Liver (tissue), 9 donors: ENCODE data around the gene SMIM13. TPM values are rescaled to one million over a fixed set of nuclear protein-coding genes. Genes with fewer than 3 reads are reported as not detected.
A peak's percentile ranks its signal among the peaks of the same experiment; 100 is the strongest.

Experiments used
- DNase-seq: peaks from one replicate; pipeline ENCODE4 v3.0.0-alpha.2; 2017; ENCODE audit warnings: low spot score
- H3K27ac ChIP-seq, 2 donors: one replicate each; pipeline ENCODE4 v1.7.0; 2013; ENCODE audit warnings: inconsistent platforms in 2 of 2, low read length in 2 of 2, control low read depth in 1 of 2, low read depth in 1 of 2, mild to moderate bottlenecking in 1 of 2
- H3K27me3 ChIP-seq, 4 donors: one replicate each; pipeline versions ENCODE4 v1.6.1 to v1.7.0; 2013; ENCODE audit warnings: low read length in 3 of 4, inconsistent platforms in 1 of 4, mild to moderate bottlenecking in 1 of 4, moderate library complexity in 1 of 4; ENCODE audit not compliant: control insufficient read depth in 4 of 4, insufficient read depth in 4 of 4
- H3K36me3 ChIP-seq, 4 donors: one replicate each; pipeline versions ENCODE4 v1.6.1 to v1.7.0; 2013; ENCODE audit warnings: low read length in 3 of 4, mild to moderate bottlenecking in 3 of 4, low read depth in 1 of 4, moderate library complexity in 1 of 4; ENCODE audit not compliant: control insufficient read depth in 4 of 4, insufficient read depth in 3 of 4
- H3K4me1 ChIP-seq, 4 donors: one replicate each; pipeline versions ENCODE4 v1.6.1 to v1.7.0; 2013; ENCODE audit warnings: low read length in 3 of 4, mild to moderate bottlenecking in 3 of 4, moderate library complexity in 1 of 4; ENCODE audit not compliant: control insufficient read depth in 4 of 4, insufficient read depth in 4 of 4
- H3K4me3 ChIP-seq, 3 donors: one replicate each; pipeline versions ENCODE4 v1.6.1 to v1.7.0; 2013; ENCODE audit warnings: low read length in 3 of 3, control low read depth in 1 of 3, low read depth in 1 of 3, mild to moderate bottlenecking in 1 of 3
- H3K9ac ChIP-seq, 2 donors: one replicate each; pipeline ENCODE4 v1.7.0; 2013; ENCODE audit warnings: low read length in 2 of 2, mild to moderate bottlenecking in 2 of 2, moderate library complexity in 2 of 2, control low read depth in 1 of 2, low read depth in 1 of 2
- H3K9me3 ChIP-seq, 4 donors: one replicate each; pipeline versions ENCODE4 v1.6.1 to v1.7.0; 2013; ENCODE audit warnings: low read length in 3 of 4; ENCODE audit not compliant: control insufficient read depth in 4 of 4
- EGR1 ChIP-seq, 2 donors: IDR thresholded peaks; 2 replicates each; pipeline ENCODE4 v1.6.1; 2016 to 2018; ENCODE audit warnings: antibody characterized with exemption in 2 of 2, low read depth in 2 of 2
- FOXA1 ChIP-seq: IDR thresholded peaks from 2 replicates; pipeline ENCODE4 v1.6.1; 2016; ENCODE audit warnings: antibody characterized with exemption
- FOXA2 ChIP-seq: IDR thresholded peaks from 2 replicates; pipeline ENCODE4 v1.6.1; 2016; ENCODE audit warnings: antibody characterized with exemption
- HNF4A ChIP-seq, 2 donors: conservative IDR thresholded peaks; 2 replicates each; pipeline ENCODE4 v1.6.1; 2016; ENCODE audit warnings: antibody characterized with exemption in 2 of 2, mild to moderate bottlenecking in 2 of 2
- HNF4G ChIP-seq: IDR thresholded peaks from 2 replicates; pipeline ENCODE4 v1.6.1; 2016; ENCODE audit warnings: antibody characterized with exemption
- NR2F2 ChIP-seq: IDR thresholded peaks from 2 replicates; pipeline ENCODE4 v1.6.1; 2016; ENCODE audit warnings: antibody characterized with exemption
- RXRA ChIP-seq, 2 donors: IDR thresholded peaks; 2 replicates each; pipeline ENCODE4 v1.6.1; 2017 to 2018; ENCODE audit warnings: antibody characterized with exemption in 2 of 2, mild to moderate bottlenecking in 1 of 2
- YY1 ChIP-seq: IDR thresholded peaks from 2 replicates; pipeline ENCODE4 v1.6.1; 2016; ENCODE audit warnings: antibody characterized with exemption, mild to moderate bottlenecking
- WGBS: extraction: QIAGEN DNeasy Blood & Tissue Kit; methylation state at CpG from one replicate; pipeline ENCODE4 v1.1.7; 2013; 5-methylcytosine and 5-hydroxymethylcytosine counted together
- polyA plus RNA-seq, 2 donors: library from polyadenylated mRNA; stranded (reverse) in 1 of 2; unstranded in 1 of 2; fragments of 200-250 nt in 1 of 2; fragments of >200 nt in 1 of 2; fragmentation: Nextera tagmentation in 1 of 2; extraction: Ambion mirVana in 1 of 2; gene quantifications; one replicate each; pipeline versions ENCODE4 v1.2.1 to v1.2.3, GENCODE V29; 2013 to 2015
- total RNA-seq, 2 donors: library from RNA; depleted of rRNA; stranded (reverse); fragments of >200 nt; gene quantifications; one replicate each; pipeline ENCODE4 v1.2.3, GENCODE V29; 2014
- TF ChIP-seq, protein P1 (sequence below): IDR thresholded peaks from 2 replicates; pipeline ENCODE4 v1.6.1; 2016; ENCODE audit warnings: antibody characterized with exemption
- TF ChIP-seq, protein P2 (sequence below): IDR thresholded peaks from 2 replicates; pipeline ENCODE4 v1.6.1; 2016; ENCODE audit warnings: antibody characterized with exemption, mild to moderate bottlenecking
- TF ChIP-seq, protein P3 (sequence below): IDR thresholded peaks from 2 replicates; pipeline ENCODE4 v1.6.1; 2016; ENCODE audit warnings: antibody characterized with exemption
- donor health status: healthy.
- donor health status: healthy.
- donor health status: healthy.
- donor health status: healthy.
- donor health status: healthy.

The SMIM13 gene
- total and polyA plus RNA-seq, 4 donors = 2.8 to 9.0 (median 5.8) TPM

DNA sequence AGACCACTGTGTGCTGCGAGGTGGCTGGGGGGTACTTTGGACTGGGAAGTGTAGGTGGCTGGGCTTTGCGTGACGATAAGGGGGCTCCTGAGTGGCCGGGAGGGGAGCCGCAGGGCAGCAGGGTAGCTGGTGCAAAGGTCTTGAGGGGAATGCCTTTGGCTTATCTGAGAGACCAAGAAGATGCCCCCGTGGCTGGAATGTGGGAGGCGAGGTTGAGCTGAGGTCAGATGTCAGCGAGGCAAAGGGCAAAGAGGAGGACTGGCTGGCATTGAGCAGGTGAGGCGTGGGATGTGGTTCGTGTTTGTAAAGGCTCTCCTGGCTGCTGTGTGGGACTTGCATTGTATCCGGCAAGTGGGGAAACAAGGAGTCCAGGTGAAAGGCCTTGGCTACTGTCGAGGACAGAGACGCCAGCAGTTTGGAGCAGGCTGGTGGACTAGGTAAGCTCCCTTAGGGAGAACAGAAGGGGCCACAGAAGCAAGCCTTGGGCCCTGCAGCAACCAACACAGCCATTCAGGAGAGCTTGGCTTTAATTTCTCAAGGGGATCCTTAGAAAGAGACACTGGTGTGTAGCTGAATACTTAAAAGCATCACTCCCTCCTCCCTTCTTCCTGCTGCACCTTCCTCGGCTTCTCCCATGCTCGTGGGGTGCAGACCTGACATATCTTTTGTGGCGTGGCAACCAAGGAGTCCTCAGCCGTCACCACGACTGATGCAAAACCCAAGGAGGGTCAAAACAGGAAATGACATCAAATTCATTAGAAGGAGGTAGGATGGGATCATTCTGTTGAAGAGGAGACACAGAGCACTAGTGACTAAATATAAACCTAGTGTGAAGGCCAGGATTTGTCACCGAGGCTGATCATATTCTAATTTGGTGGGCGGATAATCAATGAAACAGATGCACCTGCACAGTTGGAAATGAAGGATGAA is 71.3 kb downstream of the SMIM13 start:
- 74% methylated on average over 20 of the region's 20 CpGs for WGBS
- H3K36me3 ChIP-seq = no peaks in the 10 kb centered on the region
- peak in 1 of 2 donors; percentile 49 for TF ChIP-seq RXRA (IDR thresholded peaks at IDR 0.05)
- TF ChIP-seq, protein P1, sequence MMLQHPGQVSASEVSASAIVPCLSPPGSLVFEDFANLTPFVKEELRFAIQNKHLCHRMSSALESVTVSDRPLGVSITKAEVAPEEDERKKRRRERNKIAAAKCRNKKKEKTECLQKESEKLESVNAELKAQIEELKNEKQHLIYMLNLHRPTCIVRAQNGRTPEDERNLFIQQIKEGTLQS = no peak
- TF ChIP-seq FOXA2 = no peak
- TF ChIP-seq, protein P2, sequence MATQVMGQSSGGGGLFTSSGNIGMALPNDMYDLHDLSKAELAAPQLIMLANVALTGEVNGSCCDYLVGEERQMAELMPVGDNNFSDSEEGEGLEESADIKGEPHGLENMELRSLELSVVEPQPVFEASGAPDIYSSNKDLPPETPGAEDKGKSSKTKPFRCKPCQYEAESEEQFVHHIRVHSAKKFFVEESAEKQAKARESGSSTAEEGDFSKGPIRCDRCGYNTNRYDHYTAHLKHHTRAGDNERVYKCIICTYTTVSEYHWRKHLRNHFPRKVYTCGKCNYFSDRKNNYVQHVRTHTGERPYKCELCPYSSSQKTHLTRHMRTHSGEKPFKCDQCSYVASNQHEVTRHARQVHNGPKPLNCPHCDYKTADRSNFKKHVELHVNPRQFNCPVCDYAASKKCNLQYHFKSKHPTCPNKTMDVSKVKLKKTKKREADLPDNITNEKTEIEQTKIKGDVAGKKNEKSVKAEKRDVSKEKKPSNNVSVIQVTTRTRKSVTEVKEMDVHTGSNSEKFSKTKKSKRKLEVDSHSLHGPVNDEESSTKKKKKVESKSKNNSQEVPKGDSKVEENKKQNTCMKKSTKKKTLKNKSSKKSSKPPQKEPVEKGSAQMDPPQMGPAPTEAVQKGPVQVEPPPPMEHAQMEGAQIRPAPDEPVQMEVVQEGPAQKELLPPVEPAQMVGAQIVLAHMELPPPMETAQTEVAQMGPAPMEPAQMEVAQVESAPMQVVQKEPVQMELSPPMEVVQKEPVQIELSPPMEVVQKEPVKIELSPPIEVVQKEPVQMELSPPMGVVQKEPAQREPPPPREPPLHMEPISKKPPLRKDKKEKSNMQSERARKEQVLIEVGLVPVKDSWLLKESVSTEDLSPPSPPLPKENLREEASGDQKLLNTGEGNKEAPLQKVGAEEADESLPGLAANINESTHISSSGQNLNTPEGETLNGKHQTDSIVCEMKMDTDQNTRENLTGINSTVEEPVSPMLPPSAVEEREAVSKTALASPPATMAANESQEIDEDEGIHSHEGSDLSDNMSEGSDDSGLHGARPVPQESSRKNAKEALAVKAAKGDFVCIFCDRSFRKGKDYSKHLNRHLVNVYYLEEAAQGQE = no peak
- peak in 1 of 2 donors; percentile 28 for TF ChIP-seq HNF4A (conservative IDR thresholded peaks at IDR 0.05)
- DNase-seq = no peak
- H3K4me3 ChIP-seq = no peak overlapping the region
- H3K27ac ChIP-seq = no peak overlapping the region
- no peaks in the 10 kb centered on the region for H3K27me3 ChIP-seq
- no peaks in the 10 kb centered on the region for H3K4me1 ChIP-seq
- H3K9ac ChIP-seq = no peak overlapping the region
- H3K9me3 ChIP-seq = no peaks in the 10 kb centered on the region

GRCh38 chr6:11166948-11167347 is 73.3 kb downstream of the SMIM13 start:
- TF ChIP-seq NR2F2 (no peak), HNF4G (no peak), FOXA1 (no peak), EGR1 (IDR thresholded peaks at IDR 0.05; ENCODE audit: low read depth in 2 of 2) (no peak), FOXA2 (no peak), YY1 (no peak)
- TF ChIP-seq, protein P3, sequence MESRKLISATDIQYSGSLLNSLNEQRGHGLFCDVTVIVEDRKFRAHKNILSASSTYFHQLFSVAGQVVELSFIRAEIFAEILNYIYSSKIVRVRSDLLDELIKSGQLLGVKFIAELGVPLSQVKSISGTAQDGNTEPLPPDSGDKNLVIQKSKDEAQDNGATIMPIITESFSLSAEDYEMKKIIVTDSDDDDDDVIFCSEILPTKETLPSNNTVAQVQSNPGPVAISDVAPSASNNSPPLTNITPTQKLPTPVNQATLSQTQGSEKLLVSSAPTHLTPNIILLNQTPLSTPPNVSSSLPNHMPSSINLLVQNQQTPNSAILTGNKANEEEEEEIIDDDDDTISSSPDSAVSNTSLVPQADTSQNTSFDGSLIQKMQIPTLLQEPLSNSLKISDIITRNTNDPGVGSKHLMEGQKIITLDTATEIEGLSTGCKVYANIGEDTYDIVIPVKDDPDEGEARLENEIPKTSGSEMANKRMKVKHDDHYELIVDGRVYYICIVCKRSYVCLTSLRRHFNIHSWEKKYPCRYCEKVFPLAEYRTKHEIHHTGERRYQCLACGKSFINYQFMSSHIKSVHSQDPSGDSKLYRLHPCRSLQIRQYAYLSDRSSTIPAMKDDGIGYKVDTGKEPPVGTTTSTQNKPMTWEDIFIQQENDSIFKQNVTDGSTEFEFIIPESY = no peak
- TF ChIP-seq, protein P1 = no peak
- Histone ChIP-seq H3K36me3 (no peaks in the 10 kb centered on the region), H3K9ac (no peak overlapping the region), H3K9me3 (no peaks in the 10 kb centered on the region), H3K4me3 (no peak overlapping the region), H3K27ac (no peak overlapping the region), H3K4me1 (no peaks in the 10 kb centered on the region), H3K27me3 (no peaks in the 10 kb centered on the region)
- no peak for DNase-seq
- 95% methylated on average over 4 of the region's 4 CpGs for WGBS
